PC-3 (cell line): ENCODE results near the gene CPEB4.

Source experiments
- EZH2phosphoT487 ChIP-seq: fragments of 300-600 bp; sonication (generic); IDR thresholded peaks from 2 replicates; pipeline ENCODE4 v1.6.1; 2018; ENCODE audit warnings: mild to moderate bottlenecking, antibody characterized with exemption, low read length, borderline replicate concordance
- TF ChIP-seq, protein P1 (sequence below): fragments of 300-600 bp; sonication (generic); conservative IDR thresholded peaks from 2 replicates; pipeline ENCODE4 v1.5.1; 2017; ENCODE audit warnings: antibody characterized with exemption, low read depth, mild to moderate bottlenecking, low read length

DNA sequence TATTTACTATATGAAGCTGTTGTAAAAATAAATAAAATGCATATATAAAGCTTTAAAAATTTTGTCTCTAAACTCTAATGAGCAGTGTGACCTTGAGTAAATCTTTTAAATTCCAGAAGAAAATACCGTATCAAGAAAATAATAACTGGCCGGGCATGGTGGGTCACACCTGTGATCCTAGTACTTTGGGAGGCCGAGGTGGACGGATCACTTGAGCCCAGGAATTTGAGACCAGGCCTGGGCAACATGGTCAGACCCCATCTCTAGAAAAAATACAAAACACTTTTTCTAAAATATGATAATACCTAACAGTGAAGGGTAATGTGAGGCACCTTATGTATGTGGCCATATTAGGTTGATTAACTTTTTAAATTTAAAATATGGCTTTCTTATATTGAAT, 8.5 kb downstream of the CPEB4 start:
- TF ChIP-seq, protein P1, sequence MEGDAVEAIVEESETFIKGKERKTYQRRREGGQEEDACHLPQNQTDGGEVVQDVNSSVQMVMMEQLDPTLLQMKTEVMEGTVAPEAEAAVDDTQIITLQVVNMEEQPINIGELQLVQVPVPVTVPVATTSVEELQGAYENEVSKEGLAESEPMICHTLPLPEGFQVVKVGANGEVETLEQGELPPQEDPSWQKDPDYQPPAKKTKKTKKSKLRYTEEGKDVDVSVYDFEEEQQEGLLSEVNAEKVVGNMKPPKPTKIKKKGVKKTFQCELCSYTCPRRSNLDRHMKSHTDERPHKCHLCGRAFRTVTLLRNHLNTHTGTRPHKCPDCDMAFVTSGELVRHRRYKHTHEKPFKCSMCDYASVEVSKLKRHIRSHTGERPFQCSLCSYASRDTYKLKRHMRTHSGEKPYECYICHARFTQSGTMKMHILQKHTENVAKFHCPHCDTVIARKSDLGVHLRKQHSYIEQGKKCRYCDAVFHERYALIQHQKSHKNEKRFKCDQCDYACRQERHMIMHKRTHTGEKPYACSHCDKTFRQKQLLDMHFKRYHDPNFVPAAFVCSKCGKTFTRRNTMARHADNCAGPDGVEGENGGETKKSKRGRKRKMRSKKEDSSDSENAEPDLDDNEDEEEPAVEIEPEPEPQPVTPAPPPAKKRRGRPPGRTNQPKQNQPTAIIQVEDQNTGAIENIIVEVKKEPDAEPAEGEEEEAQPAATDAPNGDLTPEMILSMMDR, result no peak
- no peak for TF ChIP-seq EZH2phosphoT487
